Stomach (tissue), 9 donors: Measurements from ENCODE around the gene HECTD2. TPM values are rescaled to one million over a fixed set of nuclear protein-coding genes. Genes with fewer than 3 reads are reported as not detected.

Source experiments
- DNase-seq, 2 donors: peaks; one replicate each; pipeline versions ENCODE4 v3.0.0 to v3.0.0-alpha.2; 2013 to 2019
- H3K27ac ChIP-seq, 5 donors: fragments of 200-600 bp in 4 of 5; sonication (generic) in 4 of 5; one replicate each; pipeline ENCODE4 v1.5.1; 2013 to 2019; ENCODE audit warnings: mild to moderate bottlenecking in 1 of 5, moderate library complexity in 1 of 5
- H3K27me3 ChIP-seq, 3 donors: fragments of 200-600 bp; sonication (generic); one replicate each; pipeline ENCODE4 v1.5.1; 2017 to 2019; ENCODE audit warnings: mixed run types in 1 of 3
- H3K36me3 ChIP-seq, 4 donors: fragments of 200-600 bp; sonication (generic); 1 replicate in 3 of 4; 2 replicates in 1 of 4; pipeline ENCODE4 v1.5.1; 2016 to 2019
- H3K4me1 ChIP-seq, 4 donors: fragments of 200-600 bp; sonication (generic); one replicate each; pipeline ENCODE4 v1.5.1; 2016 to 2019
- H3K4me3 ChIP-seq, 4 donors: fragments of 200-600 bp; sonication (generic) in 3 of 4; one replicate each; pipeline ENCODE4 v1.5.1; 2016 to 2019; ENCODE audit warnings: mild to moderate bottlenecking in 1 of 4
- H3K9me3 ChIP-seq, 4 donors: fragments of 200-600 bp; sonication (generic); one replicate each; pipeline ENCODE4 v1.5.1; 2016 to 2019
- CTCF ChIP-seq, 7 experiments: fragments of 450-650 bp in 4 of 7; fragments of 200-600 bp in 3 of 7; sonication (generic) in 3 of 7; IDR thresholded peaks; one replicate each; pipeline ENCODE4 v1.5.1; 2016 to 2019; ENCODE audit warnings: antibody characterized with exemption in 7 of 7, control low read depth in 2 of 7, mild to moderate bottlenecking in 1 of 7
- EP300 ChIP-seq: sonication (generic); formaldehyde crosslinking; IDR thresholded peaks from one replicate; pipeline ENCODE4 v1.6.1; 2017; ENCODE audit warnings: antibody characterized with exemption
- POLR2A ChIP-seq, 4 donors: fragments of 450-650 bp; IDR thresholded peaks; one replicate each; pipeline ENCODE4 v1.6.1; 2016; ENCODE audit warnings: antibody characterized with exemption in 4 of 4, control low read depth in 2 of 4, mild to moderate bottlenecking in 1 of 4, moderate library complexity in 1 of 4
- POLR2AphosphoS5 ChIP-seq, 3 donors: sonication (generic); formaldehyde crosslinking; IDR thresholded peaks; one replicate each; pipeline ENCODE4 v1.6.1; 2016; ENCODE audit warnings: antibody characterized with exemption in 3 of 3
- WGBS, 5 donors: extraction: QIAGEN DNeasy Blood & Tissue Kit in 3 of 5; methylation state at CpG; one replicate each; pipeline versions ENCODE4 v1.1.5 to v1.1.7; 2013 to 2018; 5-methylcytosine and 5-hydroxymethylcytosine counted together
- intact Hi-C: fragments of 100-400 bp; cut with DNase I; formaldehyde crosslinking; loops from one replicate; pipeline ENCODE4 v1.15.1; 2023; ENCODE audit warnings: low total_unique reads
- polyA plus RNA-seq, 3 donors: library from polyadenylated mRNA; stranded (reverse); fragments of 200-250 nt; gene quantifications; one replicate each; pipeline ENCODE4 v1.2.3, GENCODE V29; 2013
- total RNA-seq, 5 donors: library from RNA; depleted of rRNA; stranded (reverse); fragments of >200 nt; gene quantifications; one replicate each; pipeline versions ENCODE4 v1.1.0 to v1.2.3, GENCODE V29; 2014 to 2016
- donor health status: healthy with polysubstance abuse.
- donor health status: Bipolar disorder and iron deficiency.
- donor health status: healthy.

Gene HECTD2
- total and polyA plus RNA-seq, 8 donors = 1.7 to 32.6 (median 12.4) TPM

GRCh38 chr10:91517394-91517793 is 107.2 kb downstream of the HECTD2 start:
- no peak overlapping the region for H3K27ac ChIP-seq
- no peaks in the 10 kb centered on the region for H3K9me3 ChIP-seq
- TF ChIP-seq POLR2AphosphoS5 (IDR thresholded peaks at IDR 0.05) (no peak), CTCF (IDR thresholded peaks at IDR 0.05) (no peak), EP300 (no peak), POLR2A (IDR thresholded peaks at IDR 0.05) (no peak)
- H3K4me1 ChIP-seq = peaks cover 0 to 34% (median 12%) of the 10 kb centered on the region in 4 donors
- intact Hi-C loops = no loop called here
- no peaks in the 10 kb centered on the region for H3K27me3 ChIP-seq
- DNase-seq = no peak
- H3K4me3 ChIP-seq = no peak overlapping the region
- H3K36me3 ChIP-seq = peaks cover 0 to 3% (median 0%) of the 10 kb centered on the region in 4 donors

GRCh38 chr10:91519899-91520514 is 109.9 kb downstream of the HECTD2 start:
- no peak for DNase-seq
- no peaks in the 10 kb centered on the region for H3K36me3 ChIP-seq
- H3K4me3 ChIP-seq = no peak overlapping the region
- TF ChIP-seq POLR2AphosphoS5 (IDR thresholded peaks at IDR 0.05) = no peak
- H3K4me1 ChIP-seq = peaks cover 0 to 18% (median 7%) of the 10 kb centered on the region in 4 donors
- H3K27me3 ChIP-seq = no peaks in the 10 kb centered on the region
- 56 to 69% (median 65%) methylated on average over 7 of the region's 7 CpGs for WGBS, 5 donors
- H3K9me3 ChIP-seq = no peaks in the 10 kb centered on the region
- intact Hi-C loops = no loop called here
- peak overlapping the region in 1 of 5 donors; percentile 22 for H3K27ac ChIP-seq

GRCh38 chr10:91520661-91521060 is 110.5 kb downstream of the HECTD2 start:
- H3K36me3 ChIP-seq = no peaks in the 10 kb centered on the region
- peaks cover 0 to 18% (median 7%) of the 10 kb centered on the region in 4 donors for H3K4me1 ChIP-seq
- peak in 1 of 2 donors; percentile 76 for DNase-seq
- intact Hi-C loops = no loop called here
- TF ChIP-seq CTCF (IDR thresholded peaks at IDR 0.05) (no peak), EP300 (no peak), POLR2AphosphoS5 (IDR thresholded peaks at IDR 0.05) (no peak), POLR2A (IDR thresholded peaks at IDR 0.05) (no peak)
- H3K9me3 ChIP-seq = no peaks in the 10 kb centered on the region
- 19 to 37% (median 26%) methylated on average over 1 of the region's 1 CpG for WGBS, 5 donors
- H3K4me3 ChIP-seq = no peak overlapping the region
- no peaks in the 10 kb centered on the region for H3K27me3 ChIP-seq
- H3K27ac ChIP-seq = peak overlapping the region in 1 of 5 donors; percentile 22

GRCh38 chr10:91521439-91521838 is 111.3 kb downstream of the HECTD2 start:
- DNase-seq = no peak
- TF ChIP-seq POLR2A (IDR thresholded peaks at IDR 0.05) (no peak), CTCF (IDR thresholded peaks at IDR 0.05) (no peak), EP300 (no peak), POLR2AphosphoS5 (IDR thresholded peaks at IDR 0.05) (no peak)
- Histone ChIP-seq H3K36me3 (no peaks in the 10 kb centered on the region), H3K9me3 (no peaks in the 10 kb centered on the region), H3K27ac (no peak overlapping the region), H3K4me3 (no peak overlapping the region), H3K4me1 (peaks cover 0 to 18% (median 7%) of the 10 kb centered on the region in 4 donors), H3K27me3 (no peaks in the 10 kb centered on the region)
- WGBS, 5 donors = 90 to 100% (median 93%) methylated on average over 1 of the region's 1 CpG
- intact Hi-C loops = no loop called here
